Vagina (tissue), 2 donors: ENCODE measurements around the gene FBXL7.

ENCODE experiments used
- POLR2A ChIP-seq, 2 donors: fragments of 450-650 bp; IDR thresholded peaks; one replicate each; pipeline ENCODE4 v1.6.1; 2017; ENCODE audit warnings: antibody characterized with exemption in 2 of 2, mild to moderate bottlenecking in 2 of 2, moderate library complexity in 2 of 2
- TF ChIP-seq, protein P1 (sequence below), 3 experiments: fragments of 450-650 bp in 2 of 3; fragments of 200-600 bp in 1 of 3; sonication (generic) in 1 of 3; IDR thresholded peaks; one replicate each; pipeline ENCODE4 v1.5.1; 2017 to 2019; ENCODE audit warnings: antibody characterized with exemption in 3 of 3, mild to moderate bottlenecking in 2 of 3, moderate library complexity in 2 of 3

DNA sequence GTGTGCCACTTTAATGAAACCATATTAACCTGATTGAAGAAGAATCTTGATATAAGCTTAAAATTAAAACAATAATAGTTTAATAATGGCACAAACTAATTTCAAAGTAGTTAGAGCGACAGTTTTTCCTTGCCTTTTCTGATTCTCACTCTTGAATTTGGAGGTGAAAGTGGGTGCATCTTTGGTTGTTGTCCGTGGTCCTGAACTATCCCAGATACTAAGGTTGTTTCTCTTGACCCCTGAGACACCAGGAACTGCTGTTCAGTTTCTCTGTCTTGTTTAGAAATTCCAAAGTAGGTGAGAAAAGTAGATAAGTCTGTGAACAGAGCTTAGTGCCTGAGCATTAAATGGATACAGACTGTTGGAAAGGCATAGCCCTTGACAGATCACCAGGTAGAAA, 274.7 kb downstream of the FBXL7 start:
- TF ChIP-seq POLR2A (IDR thresholded peaks at IDR 0.05), result no peak
- TF ChIP-seq, protein P1, sequence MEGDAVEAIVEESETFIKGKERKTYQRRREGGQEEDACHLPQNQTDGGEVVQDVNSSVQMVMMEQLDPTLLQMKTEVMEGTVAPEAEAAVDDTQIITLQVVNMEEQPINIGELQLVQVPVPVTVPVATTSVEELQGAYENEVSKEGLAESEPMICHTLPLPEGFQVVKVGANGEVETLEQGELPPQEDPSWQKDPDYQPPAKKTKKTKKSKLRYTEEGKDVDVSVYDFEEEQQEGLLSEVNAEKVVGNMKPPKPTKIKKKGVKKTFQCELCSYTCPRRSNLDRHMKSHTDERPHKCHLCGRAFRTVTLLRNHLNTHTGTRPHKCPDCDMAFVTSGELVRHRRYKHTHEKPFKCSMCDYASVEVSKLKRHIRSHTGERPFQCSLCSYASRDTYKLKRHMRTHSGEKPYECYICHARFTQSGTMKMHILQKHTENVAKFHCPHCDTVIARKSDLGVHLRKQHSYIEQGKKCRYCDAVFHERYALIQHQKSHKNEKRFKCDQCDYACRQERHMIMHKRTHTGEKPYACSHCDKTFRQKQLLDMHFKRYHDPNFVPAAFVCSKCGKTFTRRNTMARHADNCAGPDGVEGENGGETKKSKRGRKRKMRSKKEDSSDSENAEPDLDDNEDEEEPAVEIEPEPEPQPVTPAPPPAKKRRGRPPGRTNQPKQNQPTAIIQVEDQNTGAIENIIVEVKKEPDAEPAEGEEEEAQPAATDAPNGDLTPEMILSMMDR (IDR thresholded peaks at IDR 0.05), result no peak
